Aorta (tissue), 5 donors: Measurements from ENCODE around the gene B3GALT2. TPM values are rescaled to one million over a fixed set of nuclear protein-coding genes. Genes with fewer than 3 reads are reported as not detected.

Source experiments
- ATAC-seq: fragments of 200-7000 bp; cut with Tn5 transposase; one replicate; pipeline ENCODE4 v1.9.1; 2022; ENCODE audit warnings: moderate library complexity; ENCODE audit not compliant: low FRiP score
- DNase-seq, 2 donors: peaks; one replicate each; pipeline ENCODE4 v3.0.0-alpha.2; 2020
- H3K27ac ChIP-seq, 2 donors: one replicate each; pipeline ENCODE4 v1.5.1; 2013; ENCODE audit warnings: low read length in 2 of 2, mild to moderate bottlenecking in 2 of 2, moderate library complexity in 2 of 2, control low read depth in 1 of 2, inconsistent platforms in 1 of 2, low read depth in 1 of 2
- H3K27me3 ChIP-seq, 2 donors: one replicate each; pipeline ENCODE4 v1.6.1; 2013; ENCODE audit warnings: control low read depth in 1 of 2, low read length in 1 of 2, mild to moderate bottlenecking in 1 of 2, moderate library complexity in 1 of 2; ENCODE audit not compliant: insufficient read depth in 2 of 2, control insufficient read depth in 1 of 2
- H3K36me3 ChIP-seq, 2 donors: one replicate each; pipeline ENCODE4 v1.6.1; 2013; ENCODE audit warnings: control low read depth in 1 of 2, low read length in 1 of 2, mild to moderate bottlenecking in 1 of 2; ENCODE audit not compliant: insufficient read depth in 2 of 2, control insufficient read depth in 1 of 2
- H3K4me1 ChIP-seq, 2 donors: one replicate each; pipeline ENCODE4 v1.6.1; 2013; ENCODE audit warnings: low read length in 2 of 2, control low read depth in 1 of 2, mild to moderate bottlenecking in 1 of 2, moderate library complexity in 1 of 2; ENCODE audit not compliant: insufficient read depth in 2 of 2, control insufficient read depth in 1 of 2
- H3K4me3 ChIP-seq, 2 donors: one replicate each; pipeline ENCODE4 v1.5.1; 2013; ENCODE audit warnings: low read length in 2 of 2, control low read depth in 1 of 2, mild to moderate bottlenecking in 1 of 2
- H3K9me3 ChIP-seq: one replicate; pipeline ENCODE4 v1.6.1; 2013; ENCODE audit warnings: mild to moderate bottlenecking, low read length; ENCODE audit not compliant: control insufficient read depth
- WGBS, 2 donors: extraction: QIAGEN DNeasy Blood & Tissue Kit; methylation state at CpG; one replicate each; pipeline ENCODE4 v1.1.7; 2013; 5-methylcytosine and 5-hydroxymethylcytosine counted together
- intact Hi-C, 2 donors: fragments of 100-400 bp; cut with DNase I; formaldehyde crosslinking; loops; one replicate each; pipeline versions ENCODE4 v1.14.2 to v1.15.0; 2022
- polyA plus RNA-seq, 2 donors: library from polyadenylated mRNA; stranded (reverse); fragments of 200-250 nt; gene quantifications; one replicate each; pipeline ENCODE4 v1.2.3, GENCODE V29; 2013
- total RNA-seq, 2 donors: library from RNA; stranded (reverse); fragmentation: NEBNext Ultra II Directional; extraction: Animal tissue kit (Norgen Biotek cat#: 25700); gene quantifications; one replicate each; pipeline ENCODE4 v1.2.1, GENCODE V29; 2021
- donor health status: healthy with polysubstance abuse.
- donor health status: Bipolar disorder and iron deficiency.
- donor health status: DM: no; HTN: no; CAD: no.
- donor health status: DM: no; HTN: no; CAD: no.
- donor health status: DM: yes; HTN: yes; CAD: no.

B3GALT2 gene
- total and polyA plus RNA-seq, 4 donors = 0.16 to 0.51 (median 0.39) TPM

- ATAC-seq (no peak), DNase-seq (no peak)
- Histone ChIP-seq H3K27me3 (no peaks in the 10 kb centered on the region), H3K9me3 (no peaks in the 10 kb centered on the region), H3K27ac (no peak overlapping the region), H3K4me3 (no peak overlapping the region), H3K4me1 (peaks cover 0 to 2% of the 10 kb centered on the region in 2 donors), H3K36me3 (no peaks in the 10 kb centered on the region)
- 49 to 62% methylated on average over 1 of the region's 1 CpG for WGBS, 2 donors
- intact Hi-C loops = no loop called here
These were observed 701 bp upstream of the B3GALT2 start for GRCh38 chr1:193187114-193187513.

- Histone ChIP-seq H3K9me3 (no peaks in the 10 kb centered on the region), H3K27ac (no peak overlapping the region), H3K4me1 (peaks cover 3 to 11% of the 10 kb centered on the region in 2 donors), H3K27me3 (no peaks in the 10 kb centered on the region), H3K4me3 (no peak overlapping the region), H3K36me3 (no peaks in the 10 kb centered on the region)
- 39 to 60% methylated on average over 2 of the region's 2 CpGs for WGBS, 2 donors
- DNase-seq (no peak), ATAC-seq (no peak)
- intact Hi-C loops = no loop called here
These were observed 1.2 kb downstream of the B3GALT2 start for GRCh38 chr1:193185211-193185610.

DNA sequence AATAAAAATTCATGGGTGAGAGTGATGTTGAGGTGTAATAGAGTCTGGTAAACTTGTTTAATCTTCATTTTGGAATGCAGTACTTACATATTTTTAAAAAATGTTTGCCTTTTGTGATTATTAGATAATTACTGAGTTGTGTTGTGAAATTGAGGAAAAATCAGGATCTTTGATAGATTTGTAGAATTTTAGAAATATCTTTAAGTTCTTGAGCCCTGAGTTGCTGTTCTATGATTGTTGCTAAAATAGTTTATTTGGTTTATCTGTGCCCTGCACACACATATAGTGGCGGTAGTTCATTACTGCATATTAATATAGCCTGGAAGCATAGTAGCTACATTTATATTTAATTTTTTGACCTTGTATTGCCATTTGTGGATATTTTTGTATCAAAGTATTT, 1.6 kb downstream of the B3GALT2 start:
- ATAC-seq (no peak), DNase-seq (no peak)
- peaks cover 3 to 12% of the 10 kb centered on the region in 2 donors for H3K4me1 ChIP-seq
- no peaks in the 10 kb centered on the region for H3K36me3 ChIP-seq
- WGBS, 2 donors = 78 to 83% methylated on average over 1 of the region's 1 CpG
- H3K27me3 ChIP-seq = no peaks in the 10 kb centered on the region
- no peak overlapping the region for H3K27ac ChIP-seq
- H3K9me3 ChIP-seq = no peaks in the 10 kb centered on the region
- intact Hi-C loops = no loop called here
- no peak overlapping the region for H3K4me3 ChIP-seq

DNA sequence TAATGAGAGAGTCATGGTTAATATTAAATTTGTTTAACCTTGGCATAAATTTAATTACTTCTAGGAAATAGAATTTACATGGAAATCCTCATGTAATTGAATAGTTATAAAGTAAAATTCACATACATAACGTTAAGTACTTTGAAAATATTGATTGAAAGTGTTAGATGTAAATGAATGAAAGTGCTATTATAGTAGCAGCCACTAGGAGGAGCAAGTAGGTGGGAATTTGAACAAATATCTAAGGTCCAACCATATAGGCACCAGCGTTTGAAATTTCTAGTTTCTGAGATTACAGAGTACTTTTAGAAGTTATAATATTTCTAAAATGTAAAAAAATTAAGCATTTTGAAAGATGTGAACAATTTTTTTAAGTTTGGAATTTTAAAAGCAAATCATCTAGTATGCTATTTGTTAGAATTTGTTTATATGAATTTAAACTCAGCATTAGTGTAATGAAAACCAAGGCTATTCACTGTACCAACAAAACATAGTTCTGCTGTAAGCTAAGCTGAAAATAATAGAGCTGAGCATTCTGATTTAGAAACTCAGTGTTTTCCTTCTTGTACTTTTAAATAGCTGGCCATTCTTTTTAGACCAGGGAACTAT, 3.3 kb downstream of the B3GALT2 start:
- intact Hi-C loops = no loop called here

GRCh38 chr1:193181985-193182384, 4.4 kb downstream of the B3GALT2 start:
- ATAC-seq (no peak), DNase-seq (no peak)
- WGBS, 2 donors = 39 to 47% methylated on average over 2 of the region's 2 CpGs
- no peak overlapping the region for H3K4me3 ChIP-seq
- H3K9me3 ChIP-seq = no peaks in the 10 kb centered on the region
- intact Hi-C loops = no loop called here
- peak overlapping the region in 1 of 2 donors; percentile 14 for H3K27ac ChIP-seq
- peaks cover 3 to 12% of the 10 kb centered on the region in 2 donors for H3K4me1 ChIP-seq
- H3K27me3 ChIP-seq = no peaks in the 10 kb centered on the region
- no peaks in the 10 kb centered on the region for H3K36me3 ChIP-seq

More for the DNA sequence above, 3.3 kb downstream of the B3GALT2 start:
- H3K4me3 ChIP-seq = no peak overlapping the region
- ATAC-seq (peak; percentile 81), DNase-seq (no peak)
- no peaks in the 10 kb centered on the region for H3K9me3 ChIP-seq
- no peaks in the 10 kb centered on the region for H3K27me3 ChIP-seq
- H3K4me1 ChIP-seq = peaks cover 3 to 12% of the 10 kb centered on the region in 2 donors
- 3% methylated on average over 2 of the region's 2 CpGs for whole genome bisulfite sequencing, 2 donors
- H3K36me3 ChIP-seq = no peaks in the 10 kb centered on the region
- H3K27ac ChIP-seq = no peak overlapping the region

GRCh38 chr1:193181536-193181935, 4.9 kb downstream of the B3GALT2 start:
- ATAC-seq = no peak
- intact Hi-C loops = no loop called here
- no peaks in the 10 kb centered on the region for H3K9me3 ChIP-seq
- no peak overlapping the region for H3K4me3 ChIP-seq
- DNase-seq = no peak
- H3K36me3 ChIP-seq = no peaks in the 10 kb centered on the region
- peaks cover 3 to 12% of the 10 kb centered on the region in 2 donors for H3K4me1 ChIP-seq
- H3K27me3 ChIP-seq = no peaks in the 10 kb centered on the region
- 7% methylated on average over 1 of the region's 1 CpG for WGBS, 2 donors
- peak overlapping the region; percentile 14 to 28 for H3K27ac ChIP-seq

GRCh38 chr1:193179094-193179493, 7.3 kb downstream of the B3GALT2 start:
- Histone ChIP-seq H3K4me3 (no peak overlapping the region), H3K27me3 (no peaks in the 10 kb centered on the region), H3K36me3 (no peaks in the 10 kb centered on the region), H3K4me1 (peaks cover 2 to 14% of the 10 kb centered on the region in 2 donors), H3K9me3 (no peaks in the 10 kb centered on the region), H3K27ac (no peak overlapping the region)
- WGBS, 2 donors = 74 to 77% methylated on average over 4 of the region's 4 CpGs
- intact Hi-C loops = no loop called here
- no peak for ATAC-seq
- DNase-seq = no peak

GRCh38 chr1:193176788-193177187, 9.6 kb downstream of the B3GALT2 start:
- no peak overlapping the region for H3K27ac ChIP-seq
- H3K27me3 ChIP-seq = no peaks in the 10 kb centered on the region
- H3K4me1 ChIP-seq = peaks cover 2 to 14% of the 10 kb centered on the region in 2 donors
- no peaks in the 10 kb centered on the region for H3K36me3 ChIP-seq
- intact Hi-C loops = no loop called here
- DNase-seq (no peak), ATAC-seq (no peak)
- H3K4me3 ChIP-seq = no peak overlapping the region
- H3K9me3 ChIP-seq = no peaks in the 10 kb centered on the region

- no peaks in the 10 kb centered on the region for H3K9me3 ChIP-seq
- no peak overlapping the region for H3K27ac ChIP-seq
- ATAC-seq (no peak), DNase-seq (no peak)
- H3K27me3 ChIP-seq = no peaks in the 10 kb centered on the region
- no peak overlapping the region for H3K4me3 ChIP-seq
- peaks cover 0 to 11% of the 10 kb centered on the region in 2 donors for H3K4me1 ChIP-seq
- H3K36me3 ChIP-seq = no peaks in the 10 kb centered on the region
- intact Hi-C loops = no loop called here
- WGBS, 2 donors = 76 to 82% methylated on average over 1 of the region's 1 CpG
These were observed 10.3 kb downstream of the B3GALT2 start for GRCh38 chr1:193176113-193176512.
